H9 (cell line): ENCODE measurements around the gene MICAL2. TPM values are rescaled to one million over a fixed set of nuclear protein-coding genes. Genes with fewer than 3 reads are reported as not detected.

Experiments used
- DNase-seq: peaks from one replicate; pipeline ENCODE4 v3.0.0-alpha.2; 2017
- H2AFZ ChIP-seq: one replicate; pipeline ENCODE4 v1.6.1; 2013; ENCODE audit warnings: mild to moderate bottlenecking, low read length, control low read depth, moderate library complexity
- H2AK5ac ChIP-seq: 2 replicates; pipeline ENCODE4 v1.6.1; 2013; ENCODE audit warnings: low read length, control low read depth, mixed read lengths; ENCODE audit not compliant: insufficient read length
- H2BK120ac ChIP-seq: one replicate; pipeline ENCODE4 v1.6.1; 2013; ENCODE audit warnings: low read depth, mild to moderate bottlenecking, low read length, control low read depth, inconsistent platforms; ENCODE audit not compliant: poor library complexity, severe bottlenecking
- H2BK12ac ChIP-seq: 2 replicates; pipeline ENCODE4 v1.6.1; 2013; ENCODE audit warnings: low read length, control low read depth, mixed read lengths, low read depth; ENCODE audit not compliant: insufficient read length
- H2BK15ac ChIP-seq: 2 replicates; pipeline ENCODE4 v1.6.1; 2013; ENCODE audit warnings: low read depth, low read length, control low read depth
- H2BK20ac ChIP-seq: one replicate; pipeline ENCODE4 v1.6.1; 2013; ENCODE audit warnings: low read depth, mild to moderate bottlenecking, low read length, control low read depth, inconsistent platforms; ENCODE audit not compliant: poor library complexity, severe bottlenecking
- H2BK5ac ChIP-seq: 2 replicates; pipeline ENCODE4 v1.6.1; 2013; ENCODE audit warnings: low read length, control low read depth, mixed read lengths; ENCODE audit not compliant: insufficient read length
- H3K14ac ChIP-seq: 2 replicates; pipeline ENCODE4 v1.6.1; 2013; ENCODE audit warnings: low read length, control low read depth; ENCODE audit not compliant: insufficient read depth
- H3K18ac ChIP-seq: 2 replicates; pipeline ENCODE4 v1.6.1; 2013; ENCODE audit warnings: low read depth, mild to moderate bottlenecking, mixed read lengths, low read length, control low read depth; ENCODE audit not compliant: insufficient read length
- H3K23ac ChIP-seq: 2 replicates; pipeline ENCODE4 v1.6.1; 2013; ENCODE audit warnings: low read length, control low read depth, mixed read lengths, low read depth; ENCODE audit not compliant: insufficient read length
- H3K23me2 ChIP-seq: 2 replicates; pipeline ENCODE4 v1.6.1; 2013; ENCODE audit warnings: low read depth, mild to moderate bottlenecking, mixed read lengths, low read length, control low read depth; ENCODE audit not compliant: insufficient read length, poor library complexity, severe bottlenecking
- H3K27ac ChIP-seq: 2 replicates; pipeline ENCODE4 v1.5.1; 2013; ENCODE audit warnings: low read length, control low read depth, mixed read lengths, low read depth; ENCODE audit not compliant: insufficient read length
- H3K27me3 ChIP-seq: 2 replicates; pipeline ENCODE4 v1.6.1; 2013; ENCODE audit warnings: low read length, control low read depth, inconsistent platforms; ENCODE audit not compliant: insufficient read depth
- H3K4ac ChIP-seq: 2 replicates; pipeline ENCODE4 v1.6.1; 2013; ENCODE audit warnings: low read depth, mild to moderate bottlenecking, control low read depth, inconsistent platforms, low read length, moderate library complexity
- H3K4me1 ChIP-seq: 2 replicates; pipeline ENCODE4 v1.6.1; 2013; ENCODE audit warnings: low read length, control low read depth, inconsistent platforms; ENCODE audit not compliant: insufficient read depth
- H3K4me2 ChIP-seq: 2 replicates; pipeline ENCODE4 v1.6.1; 2013; ENCODE audit warnings: low read length, control low read depth, mixed read lengths; ENCODE audit not compliant: insufficient read length, insufficient read depth
- H3K56ac ChIP-seq: 2 replicates; pipeline ENCODE4 v1.6.1; 2013; ENCODE audit warnings: low read depth, mild to moderate bottlenecking, mixed read lengths, low read length, control low read depth; ENCODE audit not compliant: insufficient read length
- H3K79me1 ChIP-seq: 2 replicates; pipeline ENCODE4 v1.6.1; 2013; ENCODE audit warnings: low read depth, mild to moderate bottlenecking, moderate library complexity, low read length, control low read depth, inconsistent platforms; ENCODE audit not compliant: insufficient read depth, poor library complexity, severe bottlenecking
- H3K79me2 ChIP-seq: 2 replicates; pipeline ENCODE4 v1.6.1; 2013; ENCODE audit warnings: low read length, control low read depth, inconsistent platforms; ENCODE audit not compliant: insufficient read depth
- H3K9ac ChIP-seq: 2 replicates; pipeline ENCODE4 v1.6.1; 2013; ENCODE audit warnings: low read length, control low read depth, mixed read lengths; ENCODE audit not compliant: insufficient read length; ENCODE audit errors: extremely low read depth
- H3K9me3 ChIP-seq: one replicate; pipeline ENCODE4 v1.6.1; 2013; ENCODE audit warnings: low read depth, low read length, inconsistent platforms; ENCODE audit not compliant: control insufficient read depth
- H3T11ph ChIP-seq: one replicate; pipeline ENCODE4 v1.6.1; 2013; ENCODE audit warnings: mild to moderate bottlenecking, low read length, control low read depth, inconsistent platforms
- H4K20me1 ChIP-seq: one replicate; pipeline ENCODE4 v1.6.1; 2013; ENCODE audit not compliant: control insufficient read depth, insufficient read length, insufficient read depth
- H4K5ac ChIP-seq: 2 replicates; pipeline ENCODE4 v1.6.1; 2013; ENCODE audit warnings: low read depth, mild to moderate bottlenecking, mixed read lengths, low read length, control low read depth; ENCODE audit not compliant: insufficient read length
- H4K8ac ChIP-seq: replicated peaks from 2 replicates; pipeline ENCODE4 v1.6.1; 2013; ENCODE audit warnings: low read length, control low read depth, mixed read lengths, low read depth; ENCODE audit not compliant: insufficient read length
- H4K91ac ChIP-seq: 2 replicates; pipeline ENCODE4 v1.6.1; 2013; ENCODE audit warnings: low read depth, mild to moderate bottlenecking, moderate library complexity, mixed read lengths, low read length, control low read depth; ENCODE audit not compliant: insufficient read length
- H3K27ac Mint-ChIP-seq, 3 experiments: 2 replicates in 2 of 3; 3 replicates in 1 of 3; pipeline ENCODE4 v1.8.0; 2020 to 2021; ENCODE audit warnings: mixed read lengths in 3 of 3, mild to moderate bottlenecking in 1 of 3, moderate library complexity in 1 of 3
- H3K27me3 Mint-ChIP-seq: 2 replicates; pipeline ENCODE4 v1.8.0; 2021; ENCODE audit warnings: low read depth, mild to moderate bottlenecking, moderate library complexity, mixed read lengths
- H3K36me3 Mint-ChIP-seq, 3 experiments: 2 replicates in 2 of 3; 3 replicates in 1 of 3; pipeline ENCODE4 v1.8.0; 2020 to 2021; ENCODE audit warnings: low read depth in 3 of 3, mixed read lengths in 3 of 3; ENCODE audit not compliant: insufficient read depth in 1 of 3
- H3K4me1 Mint-ChIP-seq, 2 experiments: 2 replicates each; pipeline ENCODE4 v1.8.0; 2020; ENCODE audit warnings: mixed read lengths in 2 of 2
- H3K4me3 Mint-ChIP-seq, 2 experiments: 2 replicates in 1 of 2; 3 replicates in 1 of 2; pipeline ENCODE4 v1.8.0; 2020 to 2021; ENCODE audit warnings: mild to moderate bottlenecking in 2 of 2, mixed read lengths in 2 of 2, moderate library complexity in 1 of 2
- H3K9me3 Mint-ChIP-seq, 2 experiments: 2 replicates in 1 of 2; 3 replicates in 1 of 2; pipeline ENCODE4 v1.8.0; 2020; ENCODE audit warnings: mild to moderate bottlenecking in 2 of 2, mixed read lengths in 2 of 2, moderate library complexity in 1 of 2
- CTCF ChIP-seq: fragments of 200-600 bp; sonication (generic); conservative IDR thresholded peaks from 3 replicates; pipeline ENCODE4 v1.8.0; 2021; ENCODE audit warnings: antibody characterized with exemption, mild to moderate bottlenecking
- WGBS: extraction: QIAGEN DNeasy Blood & Tissue Kit; methylation state at CpG from one replicate; pipeline ENCODE4 v1.1.7; 2013; ENCODE audit warnings: missing lambda C conversion rate, low lambda C conversion rate, mixed read lengths; ENCODE audit not compliant: insufficient read length; ENCODE audit errors: extremely low coverage; 5-methylcytosine and 5-hydroxymethylcytosine counted together
- total RNA-seq: library from RNA; stranded (reverse); gene quantifications from 2 replicates; pipeline ENCODE4 v1.2.1, GENCODE V29; 2021

MICAL2 gene
- total RNA-seq, 1 experiment from 2014 or later: 4.7 TPM

GRCh38 chr11:12091956-12092558 is 18.3 kb upstream of the MICAL2 start:
- TF ChIP-seq CTCF: peak; percentile 31; the same call in 1 of the 3 replicates
- H2AFZ ChIP-seq: no peak overlapping the region
- Mint-ChIP-seq H3K27ac (peak overlapping the region; percentile 88 to 95 (median 92)), H3K4me3 (no peak overlapping the region; a peak in 1 of 5 replicates), H3K27me3 (peaks cover 6% of the 10 kb centered on the region), H3K4me1 (peaks cover 38 to 41% of the 10 kb centered on the region in 2 experiments), H3K9me3 (peaks cover 0 to 2% of the 10 kb centered on the region in 2 experiments; a peak in 1 of 5 replicates), H3K36me3 (no peaks in the 10 kb centered on the region)
- H2BK120ac ChIP-seq: no peak overlapping the region
- no peak overlapping the region for H4K5ac ChIP-seq
- WGBS: no CpG with 5 or more reads among the region's 4 CpGs
- H3K23ac ChIP-seq: no peak overlapping the region
- no peaks in the 10 kb centered on the region for H4K20me1 ChIP-seq
- H3K9me3 ChIP-seq: no peaks in the 10 kb centered on the region
- H2BK20ac ChIP-seq: no peak overlapping the region
- H3K79me2 ChIP-seq: no peaks in the 10 kb centered on the region
- H3K56ac ChIP-seq: no peak overlapping the region
- H2AK5ac ChIP-seq: no peak overlapping the region
- no peak overlapping the region for H2BK12ac ChIP-seq
- H2BK5ac ChIP-seq: no peak overlapping the region
- H4K8ac ChIP-seq: no peak overlapping the region
- no peaks in the 10 kb centered on the region for H3K79me1 ChIP-seq
- no peak overlapping the region for H4K91ac ChIP-seq
- H3K9ac ChIP-seq: no peak overlapping the region
- no peaks in the 10 kb centered on the region for H3K23me2 ChIP-seq
- H3K4ac ChIP-seq: no peak overlapping the region; the same call in 1 of the 2 replicates
- no peak for DNase-seq
- H3T11ph ChIP-seq: no peak overlapping the region
- no peak overlapping the region for H3K18ac ChIP-seq
- H3K4me1 ChIP-seq: no peaks in the 10 kb centered on the region
- no peak overlapping the region for H2BK15ac ChIP-seq
- no peaks in the 10 kb centered on the region for H3K27me3 ChIP-seq
- H3K14ac ChIP-seq: no peak overlapping the region
- no peak overlapping the region for H3K27ac ChIP-seq
- H3K4me2 ChIP-seq: no peak overlapping the region
